ENCODE results near the gene ZNF672. TPM values are rescaled to one million over a fixed set of nuclear protein-coding genes. Genes with fewer than 3 reads are reported as not detected.

ZNF672 gene
- total and polyA plus RNA-seq, 2 experiments from 2014 or later = 10.3 to 39.7 TPM

GRCh38 chr1:248839168-248839555, 1.1 kb downstream of the ZNF672 start (continued):
- no peak for TF ChIP-seq JUNB (IDR thresholded peaks at IDR 0.05; ENCODE audit: unreplicated experiment)
- no peak for TF ChIP-seq CREB1 (CRISPR knock-in tag; IDR thresholded peaks at IDR 0.05; ENCODE audit: low read depth)
- TF ChIP-seq ZNF114 (CRISPR knock-in tag; IDR thresholded peaks at IDR 0.05) = no peak
- no peak for TF ChIP-seq REST (IDR thresholded peaks at IDR 0.05; ENCODE audit: unreplicated experiment)

- Histone ChIP-seq H3K79me2 (replicated peaks; ENCODE audit: insufficient read depth) (no peaks in the 10 kb centered on the region; the same call in 1 of the 2 replicates), H3F3A (replicated peaks; ENCODE audit: low read depth) (peaks cover 5% of the 10 kb centered on the region; the same call in 1 of the 2 replicates), H3K36me3 (ENCODE audit: insufficient read depth) (no peaks in the 10 kb centered on the region), H3K9me2 (ENCODE audit: insufficient read depth) (no peaks in the 10 kb centered on the region), H3K27ac (ENCODE audit: low read depth) (no peak overlapping the region), H3K27me3 (ENCODE audit: insufficient read depth) (peaks cover 7% of the 10 kb centered on the region), H3K4me1 (ENCODE audit: insufficient read depth) (peaks cover 10% of the 10 kb centered on the region), H2AFZ (no peak overlapping the region), H3K4me3 (no peak overlapping the region), H4K20me1 (replicated peaks; ENCODE audit: insufficient read depth) (peaks cover 12% of the 10 kb centered on the region), H3K4me2 (no peak overlapping the region)
- Mint-ChIP-seq H3K36me3 (ENCODE audit: low read depth) (peaks cover 13% of the 10 kb centered on the region), H3K9me3 (no peaks in the 10 kb centered on the region), H3K4me3 (no peak overlapping the region), H3K4me1 (peaks cover 5% of the 10 kb centered on the region), H3K27ac (no peak overlapping the region), H3K27me3 (ENCODE audit: insufficient read depth, low read depth, poor library complexity) (peaks cover 5% of the 10 kb centered on the region)
- DNase-seq (ENCODE audit: low spot score) = no peak
- no peak for TF ChIP-seq EZH2phosphoT487 (IDR thresholded peaks at IDR 0.05; ENCODE audit: unreplicated experiment)
- no peak for TF ChIP-seq ZNF462 (CRISPR knock-in tag; IDR thresholded peaks at IDR 0.05)
- TF ChIP-seq CREB1 (CRISPR knock-in tag; IDR thresholded peaks at IDR 0.05; ENCODE audit: low read depth) = no peak
- ATAC-seq = no peak
These were observed 2.9 kb downstream of the ZNF672 start for GRCh38 chr1:248840946-248841345.
